Fibroblast of lung (primary cell): ENCODE measurements around the gene ESRRB.

Experiments
- EZH2 ChIP-seq: IDR thresholded peaks from 2 replicates; pipeline ENCODE4 v1.5.1; 2012; ENCODE audit warnings: low read length, control low read depth, mild to moderate bottlenecking; ENCODE audit errors: missing control alignments
- TF ChIP-seq, protein P1 (sequence below), 2 donors: IDR thresholded peaks in 1 of 2; conservative IDR thresholded peaks in 1 of 2; 1 replicate in 1 of 2; 2 replicates in 1 of 2; pipeline ENCODE4 v1.5.1; 2011 to 2012; ENCODE audit warnings: low read length in 2 of 2, control low read depth in 1 of 2, inconsistent platforms in 1 of 2, low read depth in 1 of 2, mild to moderate bottlenecking in 1 of 2

DNA sequence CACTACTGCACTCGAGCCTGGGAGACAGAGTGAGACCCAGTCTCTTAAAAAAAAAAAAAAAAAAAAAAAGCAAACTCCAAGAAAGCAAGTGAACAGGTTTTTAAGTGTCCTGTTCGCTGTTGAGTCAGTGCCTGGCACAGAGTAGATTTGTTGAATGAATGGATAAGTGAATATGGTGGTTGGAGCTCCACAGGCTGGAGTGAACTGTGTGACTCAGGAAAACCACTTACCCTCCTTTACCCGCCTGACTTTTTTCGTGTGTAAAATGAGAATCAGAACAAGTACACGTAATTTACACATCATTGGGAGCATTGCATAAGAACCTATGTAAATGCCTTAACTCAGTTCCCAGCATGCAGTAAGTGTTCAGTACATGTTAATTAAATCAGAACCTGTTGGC is 24.0 kb upstream of the ESRRB start:
- TF ChIP-seq, protein P1, sequence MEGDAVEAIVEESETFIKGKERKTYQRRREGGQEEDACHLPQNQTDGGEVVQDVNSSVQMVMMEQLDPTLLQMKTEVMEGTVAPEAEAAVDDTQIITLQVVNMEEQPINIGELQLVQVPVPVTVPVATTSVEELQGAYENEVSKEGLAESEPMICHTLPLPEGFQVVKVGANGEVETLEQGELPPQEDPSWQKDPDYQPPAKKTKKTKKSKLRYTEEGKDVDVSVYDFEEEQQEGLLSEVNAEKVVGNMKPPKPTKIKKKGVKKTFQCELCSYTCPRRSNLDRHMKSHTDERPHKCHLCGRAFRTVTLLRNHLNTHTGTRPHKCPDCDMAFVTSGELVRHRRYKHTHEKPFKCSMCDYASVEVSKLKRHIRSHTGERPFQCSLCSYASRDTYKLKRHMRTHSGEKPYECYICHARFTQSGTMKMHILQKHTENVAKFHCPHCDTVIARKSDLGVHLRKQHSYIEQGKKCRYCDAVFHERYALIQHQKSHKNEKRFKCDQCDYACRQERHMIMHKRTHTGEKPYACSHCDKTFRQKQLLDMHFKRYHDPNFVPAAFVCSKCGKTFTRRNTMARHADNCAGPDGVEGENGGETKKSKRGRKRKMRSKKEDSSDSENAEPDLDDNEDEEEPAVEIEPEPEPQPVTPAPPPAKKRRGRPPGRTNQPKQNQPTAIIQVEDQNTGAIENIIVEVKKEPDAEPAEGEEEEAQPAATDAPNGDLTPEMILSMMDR (conservative IDR thresholded peaks at IDR 0.05 in 1 of 2, IDR thresholded peaks at IDR 0.05 in 1 of 2; ENCODE audit: low read depth in 1 of 2, low read length in 2 of 2): no peak
- no peak for TF ChIP-seq EZH2
